GM12878 (cell line): ENCODE data around the gene PLCXD1. TPM values are rescaled to one million over a fixed set of nuclear protein-coding genes. Genes with fewer than 3 reads are reported as not detected.

ENCODE experiments used
- ATAC-seq: fragments of 200-7000 bp; cut with Tn5 transposase; 3 replicates; pipeline ENCODE4 v1.9.1; 2020; ENCODE audit warnings: mild to moderate bottlenecking, moderate library complexity
- BruUV-seq: library from RNA; stranded (reverse); fragments of 400-500 nt; replicated peaks from 2 replicates; lab custom pipeline; 2021; lab: Mats Ljungman, UMichigan
- CTCF ChIA-PET: fragments of 300-600 bp; sonication (Branson Sonifier 250); formaldehyde crosslinking; extraction: SDS; loops from one replicate; lab custom pipeline; 2021; ENCODE audit warnings: inconsistent platforms; lab: Yijun Ruan, JAX
- POLR2A ChIA-PET: fragments of 350-600 bp; formaldehyde crosslinking; extraction: SDS; loops from one replicate; lab custom pipeline; 2021; ENCODE audit warnings: inconsistent platforms; lab: Charles Lee
- RAD21 ChIA-PET: fragments of 300-600 bp; sonication (Branson Sonifier 250); formaldehyde crosslinking; loops from one replicate; lab custom pipeline; 2023; ENCODE audit warnings: antibody characterized with exemption; ENCODE audit not compliant: unreplicated experiment; lab: Charles Lee
- SMC1A ChIA-PET: fragments of 300-600 bp; sonication (Branson Sonifier 250); formaldehyde crosslinking; loops from one replicate; lab custom pipeline; 2023; ENCODE audit not compliant: unreplicated experiment, uncharacterized antibody; lab: Charles Lee
- DNase-seq: peaks from one replicate; pipeline ENCODE4 v3.0.0-alpha.2; 2011; ENCODE audit warnings: low read depth, low spot score
- FAIRE-seq: peaks from 3 replicates; lab custom pipeline; 2011; peaks lifted over from hg19 to GRCh38; lab: Jason Lieb, UNC
- H2AFZ ChIP-seq: 2 replicates; pipeline ENCODE4 v1.6.0; 2011; ENCODE audit warnings: low read depth, low read length, control low read depth; ENCODE audit not compliant: control insufficient read depth
- H3K27ac ChIP-seq: 2 replicates; pipeline ENCODE4 v1.5.1; 2011; ENCODE audit warnings: control low read depth; ENCODE audit not compliant: control insufficient read depth, insufficient read depth
- H3K27me3 ChIP-seq, 2 experiments: replicated peaks in 1 of 2; 2 replicates each; pipeline versions ENCODE4 v1.6.0 to v1.6.1; 2011; ENCODE audit warnings: low read length in 1 of 2; ENCODE audit not compliant: control insufficient read depth in 2 of 2, insufficient read depth in 2 of 2
- H3K36me3 ChIP-seq, 2 experiments: 2 replicates each; pipeline ENCODE4 v1.5.1; 2011; ENCODE audit warnings: low read length in 1 of 2; ENCODE audit not compliant: control insufficient read depth in 2 of 2, insufficient read depth in 2 of 2
- H3K4me1 ChIP-seq: 2 replicates; pipeline ENCODE4 v1.6.1; 2011; ENCODE audit warnings: mild to moderate bottlenecking, low read length, moderate library complexity, mixed read lengths; ENCODE audit not compliant: control insufficient read depth, insufficient read depth
- H3K4me2 ChIP-seq: 2 replicates; pipeline ENCODE4 v1.6.0; 2011; ENCODE audit warnings: control low read depth; ENCODE audit not compliant: control insufficient read depth, insufficient read depth
- H3K4me3 ChIP-seq: fragments of 200-600 bp; sonication (generic); 2 replicates; pipeline ENCODE4 v1.5.1; 2016
- H3K79me2 ChIP-seq: 2 replicates; pipeline ENCODE4 v1.6.0; 2011; ENCODE audit warnings: low read length; ENCODE audit not compliant: control insufficient read depth, insufficient read depth
- H3K9ac ChIP-seq: 2 replicates; pipeline ENCODE4 v1.8.0; 2011; ENCODE audit warnings: low read length, control low read depth, mixed read lengths; ENCODE audit not compliant: control insufficient read depth, insufficient read depth
- H3K9me3 ChIP-seq: replicated peaks from 3 replicates; pipeline ENCODE4 v1.5.1; 2011; ENCODE audit warnings: mild to moderate bottlenecking, low read length; ENCODE audit not compliant: control insufficient read depth, insufficient read depth
- H4K20me1 ChIP-seq: 2 replicates; pipeline ENCODE4 v1.6.0; 2011; ENCODE audit not compliant: control insufficient read depth, insufficient read depth
- CEBPZ ChIP-seq: fragments of 150-350 bp; IDR thresholded peaks from 2 replicates; pipeline ENCODE4 v1.6.1; 2016; ENCODE audit warnings: low read depth, low read length
- CREB1 ChIP-seq: IDR thresholded peaks from 2 replicates; pipeline ENCODE4 v1.6.1; 2012; ENCODE audit warnings: low read depth, mild to moderate bottlenecking, inconsistent platforms
- HSF1 ChIP-seq: fragments of 150-350 bp; IDR thresholded peaks from 2 replicates; pipeline ENCODE4 v1.6.1; 2014; ENCODE audit warnings: mild to moderate bottlenecking, low read depth, low read length
- MEF2B ChIP-seq: fragments of 450-650 bp; IDR thresholded peaks from 2 replicates; pipeline ENCODE4 v1.6.1; 2018; ENCODE audit warnings: mild to moderate bottlenecking, moderate library complexity; ENCODE audit not compliant: partially characterized antibody, poor library complexity, severe bottlenecking
- MTA3 ChIP-seq: IDR thresholded peaks from 2 replicates; pipeline ENCODE4 v1.6.1; 2012; ENCODE audit warnings: low read length, inconsistent platforms, borderline replicate concordance
- NFXL1 ChIP-seq: fragments of 450-650 bp; IDR thresholded peaks from 2 replicates; pipeline ENCODE4 v1.6.1; 2017; ENCODE audit warnings: antibody characterized with exemption, mild to moderate bottlenecking, borderline replicate concordance
- NFYB ChIP-seq: IDR thresholded peaks from 2 replicates; pipeline ENCODE4 v1.6.1; 2011; ENCODE audit warnings: low read depth, mild to moderate bottlenecking, low read length, improper control_type of control experiment, moderate library complexity; ENCODE audit not compliant: insufficient read depth
- RELB ChIP-seq: fragments of 450-650 bp; IDR thresholded peaks from 2 replicates; pipeline ENCODE4 v1.6.1; 2017; ENCODE audit warnings: low read depth, mild to moderate bottlenecking, moderate library complexity
- STAT3 ChIP-seq: IDR thresholded peaks from 2 replicates; pipeline ENCODE4 v1.6.1; 2011; ENCODE audit warnings: low read depth, low read length, improper control_type of control experiment
- SUZ12 ChIP-seq: fragments of 200-600 bp; sonication (generic); IDR thresholded peaks from one replicate; pipeline ENCODE4 v1.6.1; 2018; ENCODE audit warnings: antibody characterized with exemption, mild to moderate bottlenecking; ENCODE audit not compliant: unreplicated experiment
- TBL1XR1 ChIP-seq: IDR thresholded peaks from 2 replicates; pipeline ENCODE4 v1.6.1; 2012; ENCODE audit warnings: low read depth, low read length, improper control_type of control experiment
- ZNF217 ChIP-seq: fragments of 450-650 bp; IDR thresholded peaks from 2 replicates; pipeline ENCODE4 v1.6.1; 2017; ENCODE audit warnings: antibody characterized with exemption, mild to moderate bottlenecking
- WGBS: methylation state at CpG from one replicate; pipeline ENCODE4 v1.1.6; 2016; ENCODE audit warnings: low lambda C conversion rate; ENCODE audit not compliant: insufficient replicate concordance, insufficient coverage; ENCODE audit errors: missing lambda C conversion rate; 5-methylcytosine and 5-hydroxymethylcytosine counted together
- in situ Hi-C: fragments of 300-500 bp; cut with MboI; formaldehyde crosslinking; loops from 9 replicates; pipeline ENCODE4 v1.14.3; 2018; ENCODE audit warnings: mixed read lengths
- intact Hi-C: fragments of 100-400 bp; cut with micrococcal nuclease; formaldehyde crosslinking; loops from one replicate; pipeline ENCODE4 v1.14.2; 2022; ENCODE audit not compliant: unreplicated experiment
- polyA plus RNA-seq, 11 experiments: library from polyadenylated mRNA; depleted of rRNA in 4 of 11; unstranded in 6 of 11; stranded (reverse) in 5 of 11; fragments of >200 nt; fragmentation: Nextera tagmentation in 4 of 11; fragmentation: Illumina TruSeq in 1 of 11; extraction: Ambion mirVana in 4 of 11; extraction: Trizol in 1 of 11; gene quantifications; 1 replicate in 1 of 11; 2 replicates in 10 of 11; pipeline versions ENCODE4 v1.2.1 to v1.2.3, GENCODE V29; 2011 to 2016; ENCODE audit warnings: inconsistent platforms in 2 of 11, missing spikeins in 2 of 11, low read depth in 1 of 11
- total RNA-seq, 4 experiments: library from RNA; depleted of rRNA in 3 of 4; stranded (reverse); fragments of >200 nt in 3 of 4; fragmentation: Illumina TruSeq in 1 of 4; extraction: Trizol in 1 of 4; gene quantifications; 2 replicates each; pipeline versions ENCODE4 v1.2.1 to v1.2.3, GENCODE V29; 2013 to 2021

The PLCXD1 gene
- total and polyA plus RNA-seq, 10 of the 15 experiments (the other 5 are each of a cell fraction or from before 2014, with no cell fraction given) = 2.4 to 49.7 (median 18.0) TPM

GRCh38 chrX:345020-345925 lies 64.1 kb downstream of the PLCXD1 start (continued):
- TF ChIP-seq RELB = no peak

- Histone ChIP-seq H3K9ac (no peak overlapping the region), H4K20me1 (no peaks in the 10 kb centered on the region), H3K27me3 (no peaks in the 10 kb centered on the region), H3K27ac (no peak overlapping the region), H2AFZ (no peak overlapping the region), H3K4me2 (no peak overlapping the region), H3K4me1 (no peaks in the 10 kb centered on the region), H3K4me3 (no peak overlapping the region), H3K36me3 (no peaks in the 10 kb centered on the region), H3K79me2 (no peaks in the 10 kb centered on the region), H3K9me3 (peaks cover 4% of the 10 kb centered on the region; the same call in 1 of the 3 replicates)
- CTCF ChIA-PET = no interaction called here
- intact Hi-C loops (no loop called here), in situ Hi-C loops (no loop called here)
- FAIRE-seq (no peak), DNase-seq (no peak), ATAC-seq (no peak)
- SMC1A ChIA-PET = no interaction called here
- POLR2A ChIA-PET = no interaction called here
- 98% methylated on average over 53 of the region's 75 CpGs for WGBS
- no TSS peak for BruUV-seq
- no peak for TF ChIP-seq STAT3
- TF ChIP-seq NFXL1 = no peak
- TF ChIP-seq HSF1 = no peak
- no peak for TF ChIP-seq MTA3
- no peak for TF ChIP-seq ZNF217
- no peak for TF ChIP-seq CREB1
- no peak for TF ChIP-seq MEF2B
- no peak for TF ChIP-seq CEBPZ
- no peak for TF ChIP-seq TBL1XR1
- TF ChIP-seq NFYB = no peak
- TF ChIP-seq SUZ12 = no peak
- RAD21 ChIA-PET = no interaction called here
Measured at GRCh38 chrX:346034-346813, 65.0 kb downstream of the PLCXD1 start.
